Coronary artery (tissue), 2 donors: ENCODE results near the gene COBLL1.
"Not testable (repeated sequence)": the region's sequence is repeated elsewhere in the genome, so short reads cannot be mapped to it uniquely, and the experiment has no call there.

Source experiments
- DNase-seq: peaks from one replicate; pipeline ENCODE4 v3.0.0-alpha.2; 2017; ENCODE audit warnings: low spot score
- H3K27ac ChIP-seq, 2 donors: fragments of 200-600 bp; sonication (generic); one replicate each; pipeline ENCODE4 v1.5.1; 2016 to 2019
- H3K4me3 ChIP-seq: fragments of 200-600 bp; sonication (generic); 2 replicates; pipeline ENCODE4 v1.5.1; 2016; ENCODE audit warnings: mild to moderate bottlenecking, moderate library complexity
- TF ChIP-seq, protein P1 (sequence below): fragments of 200-600 bp; sonication (generic); IDR thresholded peaks from one replicate; pipeline ENCODE4 v1.5.1; 2019; ENCODE audit warnings: antibody characterized with exemption

COBLL1 gene

DNA sequence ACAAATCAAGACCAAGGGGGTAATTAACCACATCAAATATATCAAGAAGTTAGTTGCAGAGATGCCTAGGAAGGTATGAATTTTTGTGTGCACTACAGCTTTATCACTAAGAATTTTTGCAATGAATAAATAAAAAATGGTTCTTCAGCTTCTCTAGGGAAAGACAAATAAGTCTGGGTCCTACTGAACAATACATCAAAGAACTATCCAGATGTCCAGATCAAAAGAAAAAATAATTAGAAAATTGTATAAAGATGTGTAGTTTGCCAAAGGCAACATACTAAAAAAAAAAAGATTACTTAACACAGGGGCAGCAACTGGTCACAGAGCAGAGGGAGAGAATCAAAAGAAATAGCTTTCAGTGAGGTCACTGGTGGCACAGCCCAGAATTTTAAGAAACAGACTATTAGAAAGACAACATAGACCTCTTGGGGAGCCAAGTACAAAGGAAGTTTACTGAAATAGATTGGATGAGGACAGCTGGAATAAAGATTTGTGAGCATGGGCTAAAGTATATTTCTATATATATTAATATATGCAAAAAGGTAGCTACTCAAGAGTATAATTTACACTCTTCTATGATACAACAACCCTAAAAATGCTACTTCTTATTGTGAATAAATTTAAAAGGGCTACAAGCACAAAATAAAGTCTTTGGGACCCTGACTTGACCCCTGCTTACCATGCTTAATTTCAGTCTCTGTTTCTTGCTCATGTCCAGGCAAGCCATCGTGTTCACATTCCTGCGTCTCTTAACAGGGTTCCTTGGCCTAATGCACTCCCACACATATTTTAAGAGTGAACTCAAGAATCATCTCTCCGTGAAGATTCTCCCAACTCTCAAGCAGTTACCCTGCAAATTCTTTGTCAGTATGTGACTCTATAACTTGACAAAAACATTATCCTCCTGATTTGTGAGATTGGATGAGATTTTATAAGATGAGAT lies 121.4 kb downstream of the COBLL1 start:
- DNase-seq = no peak
- TF ChIP-seq, protein P1, sequence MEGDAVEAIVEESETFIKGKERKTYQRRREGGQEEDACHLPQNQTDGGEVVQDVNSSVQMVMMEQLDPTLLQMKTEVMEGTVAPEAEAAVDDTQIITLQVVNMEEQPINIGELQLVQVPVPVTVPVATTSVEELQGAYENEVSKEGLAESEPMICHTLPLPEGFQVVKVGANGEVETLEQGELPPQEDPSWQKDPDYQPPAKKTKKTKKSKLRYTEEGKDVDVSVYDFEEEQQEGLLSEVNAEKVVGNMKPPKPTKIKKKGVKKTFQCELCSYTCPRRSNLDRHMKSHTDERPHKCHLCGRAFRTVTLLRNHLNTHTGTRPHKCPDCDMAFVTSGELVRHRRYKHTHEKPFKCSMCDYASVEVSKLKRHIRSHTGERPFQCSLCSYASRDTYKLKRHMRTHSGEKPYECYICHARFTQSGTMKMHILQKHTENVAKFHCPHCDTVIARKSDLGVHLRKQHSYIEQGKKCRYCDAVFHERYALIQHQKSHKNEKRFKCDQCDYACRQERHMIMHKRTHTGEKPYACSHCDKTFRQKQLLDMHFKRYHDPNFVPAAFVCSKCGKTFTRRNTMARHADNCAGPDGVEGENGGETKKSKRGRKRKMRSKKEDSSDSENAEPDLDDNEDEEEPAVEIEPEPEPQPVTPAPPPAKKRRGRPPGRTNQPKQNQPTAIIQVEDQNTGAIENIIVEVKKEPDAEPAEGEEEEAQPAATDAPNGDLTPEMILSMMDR = no peak
- Histone ChIP-seq H3K4me3 (no peak overlapping the region), H3K27ac (no peak overlapping the region)

DNA sequence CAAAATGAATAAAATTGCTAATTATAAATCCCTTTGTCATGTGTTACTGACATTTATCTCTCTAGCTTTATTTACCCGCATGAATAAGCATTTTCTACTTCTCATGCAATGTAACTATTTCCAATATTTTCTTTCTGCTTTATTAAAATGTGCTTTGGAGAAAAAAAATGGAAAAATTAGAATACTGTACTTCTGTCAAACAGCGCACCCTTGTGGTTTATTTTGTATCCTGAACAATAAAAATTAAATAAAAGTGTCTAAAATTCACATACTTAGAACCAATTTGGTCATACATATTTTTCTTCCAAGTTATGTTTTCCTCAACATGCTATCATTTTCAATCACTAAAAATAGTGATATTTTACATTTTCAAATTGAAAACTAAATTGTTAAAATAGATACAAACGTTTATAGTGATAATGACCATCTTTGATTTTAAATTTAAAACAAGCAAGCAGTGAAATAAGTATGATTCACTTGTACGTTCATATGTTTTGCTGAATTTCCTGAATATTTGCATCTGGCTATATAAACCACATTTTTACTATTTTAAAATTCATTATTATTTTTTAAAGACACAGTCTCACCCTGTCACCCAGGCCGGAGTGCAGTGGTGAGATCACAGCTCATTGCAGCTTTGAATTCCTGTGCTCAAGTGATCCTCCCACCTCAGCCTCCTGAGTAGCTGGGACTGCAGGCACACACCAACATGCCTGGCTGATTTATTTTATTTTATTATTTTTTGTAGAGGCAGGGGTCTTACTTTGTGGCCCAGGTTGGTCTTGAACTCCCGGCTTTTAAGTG lies 124.4 kb downstream of the COBLL1 start:
- H3K27ac ChIP-seq = no peak overlapping the region
- DNase-seq = no peak

DNA sequence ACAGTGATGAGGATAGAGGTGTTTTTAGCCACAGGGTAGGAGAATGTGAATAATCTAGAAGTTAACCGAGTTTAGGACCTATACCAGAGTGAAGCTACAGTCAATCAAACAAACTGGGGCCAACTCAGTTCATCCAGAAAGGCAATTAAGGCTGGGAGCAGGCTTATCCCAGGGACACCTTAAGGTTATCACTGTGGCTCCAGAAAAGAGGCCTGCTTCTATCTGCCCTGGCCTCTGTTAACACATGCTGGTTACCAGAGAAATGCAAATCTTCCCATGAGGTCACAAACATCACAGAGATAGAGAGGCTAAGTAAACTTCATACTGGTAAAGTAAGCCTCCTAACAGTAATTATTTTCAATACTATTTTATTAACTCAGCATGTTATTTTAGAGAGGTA lies 127.2 kb downstream of the COBLL1 start:
- TF ChIP-seq, protein P1 = no peak

More for the DNA sequence above, 124.4 kb downstream of the COBLL1 start:
- TF ChIP-seq, protein P1 = peak; percentile 27
- H3K4me3 ChIP-seq = no peak overlapping the region

DNA sequence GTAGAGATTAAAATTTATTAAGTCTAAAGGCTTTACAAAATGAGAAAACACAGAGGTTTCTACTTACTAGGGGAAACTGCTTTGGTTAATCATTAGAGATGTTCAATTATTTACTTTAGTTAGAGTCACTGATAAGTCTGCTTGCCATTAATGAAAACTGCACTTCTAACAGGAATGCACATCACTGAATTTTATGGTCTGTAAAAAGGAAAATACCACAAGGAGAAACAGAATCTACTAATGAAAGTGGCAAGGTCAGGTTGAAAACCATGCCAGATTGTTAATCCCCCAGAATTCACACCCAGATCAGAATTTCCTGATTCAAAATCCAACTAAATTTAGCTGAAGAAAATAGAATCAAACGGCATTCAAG lies 129.9 kb downstream of the COBLL1 start:
- DNase-seq = no peak
- Histone ChIP-seq H3K4me3 (no peak overlapping the region), H3K27ac (no peak overlapping the region)
- TF ChIP-seq, protein P1 = no peak

More for the DNA sequence above, 127.2 kb downstream of the COBLL1 start:
- Histone ChIP-seq H3K27ac (no peak overlapping the region), H3K4me3 (no peak overlapping the region)
- no peak for DNase-seq

DNA sequence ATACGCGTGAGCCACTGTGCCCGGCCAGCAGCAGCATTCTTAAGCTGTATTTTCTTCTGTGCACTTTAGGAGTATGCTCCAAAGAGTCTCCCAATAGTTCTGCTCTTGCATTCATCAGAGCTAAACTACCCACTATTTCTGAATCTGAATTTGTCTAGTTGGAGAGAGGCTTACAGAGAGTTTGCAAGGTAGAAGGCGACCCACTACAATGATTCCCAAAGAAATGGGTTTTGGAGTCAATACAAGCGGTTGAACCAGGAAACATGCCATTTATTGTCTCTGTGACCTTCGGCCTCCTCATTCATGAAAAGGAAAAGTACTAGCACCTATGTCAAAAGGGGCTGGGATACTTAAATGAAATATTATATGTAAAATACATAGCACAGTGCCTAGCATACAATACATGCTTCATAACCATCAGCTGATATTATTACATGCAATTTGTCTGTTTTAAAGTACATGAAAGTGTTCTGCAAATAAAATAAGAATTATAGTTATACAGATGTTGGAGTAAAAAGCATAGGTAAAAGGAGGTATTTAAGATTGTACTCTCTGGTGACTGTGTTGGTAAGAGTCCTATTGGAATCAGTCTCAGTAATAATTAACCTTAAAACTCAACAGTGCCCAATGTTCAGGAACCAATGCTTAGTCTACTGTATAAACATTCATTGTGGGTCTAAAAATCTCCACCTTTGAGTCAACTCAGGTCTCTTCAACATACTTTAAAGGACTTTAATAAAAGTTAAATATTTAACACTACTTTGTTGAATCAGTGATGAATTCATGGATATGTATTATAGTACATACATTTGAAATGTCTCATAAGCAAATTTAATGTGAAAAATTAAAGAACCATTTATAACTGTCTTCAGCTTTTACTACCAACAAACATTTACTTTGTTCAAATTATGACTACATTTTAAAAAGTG lies 130.5 kb downstream of the COBLL1 start:
- no peak overlapping the region for H3K27ac ChIP-seq
- TF ChIP-seq, protein P1 = no peak
- no peak overlapping the region for H3K4me3 ChIP-seq
- no peak for DNase-seq

DNA sequence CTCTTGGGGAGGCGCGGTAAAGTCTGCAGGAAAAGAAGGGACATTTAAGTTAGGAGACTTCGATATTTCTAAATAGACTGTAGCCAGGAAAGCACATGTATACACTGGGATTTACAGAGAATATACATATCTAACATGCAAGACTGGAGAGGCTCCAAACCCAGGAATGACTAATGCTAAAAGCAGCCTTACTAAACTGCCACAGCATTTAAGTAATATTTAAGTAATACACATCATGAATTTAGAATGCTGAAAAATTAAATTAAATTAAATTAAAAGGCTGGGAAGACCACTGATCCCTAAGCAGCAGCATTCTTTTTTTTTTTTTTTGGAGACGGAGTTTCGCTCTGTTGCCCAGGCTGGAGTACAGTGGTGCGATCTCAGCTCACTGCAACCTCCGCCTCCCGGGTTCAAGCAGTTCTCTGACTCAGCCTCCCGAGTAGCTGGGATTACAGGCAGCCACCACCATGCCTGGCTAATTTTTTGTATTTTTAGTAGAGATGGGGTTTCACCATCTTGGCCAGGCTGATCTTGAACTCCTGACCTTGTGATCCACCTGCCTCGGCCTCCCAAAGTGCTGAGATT lies 131.3 kb downstream of the COBLL1 start:
- not testable (repeated sequence) for H3K4me3 ChIP-seq, DNase-seq, H3K27ac ChIP-seq
